Small intestine (tissue), 7 donors: ENCODE measurements around the gene CITED2. TPM values are rescaled to one million over a fixed set of nuclear protein-coding genes. Genes with fewer than 3 reads are reported as not detected.

Experiments
- DNase-seq, 2 donors: peaks; one replicate each; pipeline versions ENCODE4 v3.0.0 to v3.0.0-alpha.2; 2013
- FAIRE-seq: peaks from 2 replicates; lab custom pipeline; 2012; peaks lifted over from hg19 to GRCh38; lab: Jason Lieb, UNC
- H3K27ac ChIP-seq, 3 donors: one replicate each; pipeline ENCODE4 v1.5.1; 2013; ENCODE audit warnings: low read length in 2 of 3, mild to moderate bottlenecking in 2 of 3, control low read depth in 1 of 3, inconsistent platforms in 1 of 3, low read depth in 1 of 3, moderate library complexity in 1 of 3
- H3K27me3 ChIP-seq, 3 donors: one replicate each; pipeline ENCODE4 v1.6.1; 2013; ENCODE audit warnings: low read length in 3 of 3, inconsistent platforms in 1 of 3; ENCODE audit not compliant: control insufficient read depth in 3 of 3, insufficient read depth in 3 of 3
- H3K36me3 ChIP-seq, 3 donors: one replicate each; pipeline ENCODE4 v1.6.1; 2013; ENCODE audit warnings: low read length in 3 of 3, inconsistent platforms in 1 of 3, low read depth in 1 of 3, mild to moderate bottlenecking in 1 of 3, moderate library complexity in 1 of 3; ENCODE audit not compliant: control insufficient read depth in 3 of 3, insufficient read depth in 2 of 3
- H3K4me1 ChIP-seq, 3 donors: one replicate each; pipeline ENCODE4 v1.6.1; 2013; ENCODE audit warnings: low read length in 2 of 3, inconsistent platforms in 1 of 3, low read depth in 1 of 3, mild to moderate bottlenecking in 1 of 3, moderate library complexity in 1 of 3; ENCODE audit not compliant: control insufficient read depth in 3 of 3, insufficient read depth in 2 of 3
- H3K4me3 ChIP-seq, 3 donors: one replicate each; pipeline ENCODE4 v1.5.1; 2013; ENCODE audit warnings: low read length in 3 of 3, control low read depth in 1 of 3, inconsistent platforms in 1 of 3, low read depth in 1 of 3, mild to moderate bottlenecking in 1 of 3, moderate library complexity in 1 of 3
- H3K9me3 ChIP-seq, 2 donors: one replicate each; pipeline ENCODE4 v1.6.1; 2013; ENCODE audit warnings: low read depth in 1 of 2, low read length in 1 of 2; ENCODE audit not compliant: control insufficient read depth in 2 of 2, insufficient read depth in 1 of 2
- WGBS, 3 donors: extraction: QIAGEN DNeasy Blood & Tissue Kit; methylation state at CpG; one replicate each; pipeline ENCODE4 v1.1.7; 2013; 5-methylcytosine and 5-hydroxymethylcytosine counted together
- polyA plus RNA-seq, 4 donors: library from polyadenylated mRNA; stranded (reverse) in 3 of 4; unstranded in 1 of 4; fragments of 200-250 nt in 3 of 4; fragments of 120-200 nt in 1 of 4; gene quantifications; one replicate each; pipeline versions ENCODE4 v1.2.1 to v1.2.3, GENCODE V29; 2013
- donor health status: healthy with polysubstance abuse.
- donor health status: control.
- donor health status: control.
- donor health status: Bipolar disorder and iron deficiency.
- donor health status: healthy.

The CITED2 gene
- polyA plus RNA-seq, 4 donors = 21.1 to 105 (median 31.5) TPM

DNA sequence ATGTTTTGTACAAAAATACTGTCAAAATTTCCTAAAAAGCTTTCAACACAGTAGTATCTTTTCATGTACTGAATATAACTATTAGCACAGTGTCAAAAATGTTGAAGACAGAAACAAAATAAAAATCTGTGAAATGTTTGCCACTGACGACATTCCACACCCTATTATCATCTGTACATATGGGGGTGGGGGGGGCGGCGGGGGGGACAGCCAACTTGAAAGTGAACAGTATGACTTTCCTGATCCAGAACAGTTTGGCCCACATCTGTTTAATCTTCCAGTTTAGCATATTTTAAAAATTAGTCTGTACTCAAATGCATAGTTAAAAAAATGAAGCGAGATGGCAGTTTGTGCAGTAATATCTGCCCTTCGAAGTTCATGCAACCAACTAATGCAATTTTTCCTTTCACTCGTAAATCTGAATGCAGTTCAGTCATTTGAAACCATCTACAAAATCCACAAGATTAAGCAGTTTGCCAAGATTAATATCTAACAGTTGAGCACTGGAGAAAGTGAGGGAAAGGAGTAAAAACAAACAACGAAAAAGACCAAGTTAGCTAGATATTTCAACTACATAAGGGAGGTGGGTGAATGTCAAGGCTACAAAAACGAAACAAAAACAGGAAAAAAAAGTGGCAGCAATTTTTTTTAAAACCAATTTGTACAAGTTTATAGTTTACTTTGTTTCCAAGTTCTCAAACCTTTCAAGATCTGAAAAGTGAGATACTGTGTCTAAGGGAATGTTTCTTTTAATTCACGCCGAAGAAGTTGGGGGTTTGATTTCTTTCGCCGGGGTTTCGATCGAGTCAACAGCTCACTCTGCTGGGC lies 1.9 kb downstream of the CITED2 start:
- Histone ChIP-seq H3K27me3 (no peaks in the 10 kb centered on the region), H3K36me3 (peaks cover 0 to 10% (median 0%) of the 10 kb centered on the region in 3 donors), H3K27ac (peak overlapping the region; percentile 90 to 99 (median 97)), H3K4me3 (peak overlapping the region; percentile 65 to 98 (median 95)), H3K4me1 (peaks cover 0 to 24% (median 3%) of the 10 kb centered on the region in 3 donors), H3K9me3 (no peaks in the 10 kb centered on the region)
- DNase-seq (peak in 1 of 2 donors; percentile 48), FAIRE-seq (no peak)
- 1 to 2% (median 1%) methylated on average over 14 of the region's 14 CpGs for WGBS, 3 donors

DNA sequence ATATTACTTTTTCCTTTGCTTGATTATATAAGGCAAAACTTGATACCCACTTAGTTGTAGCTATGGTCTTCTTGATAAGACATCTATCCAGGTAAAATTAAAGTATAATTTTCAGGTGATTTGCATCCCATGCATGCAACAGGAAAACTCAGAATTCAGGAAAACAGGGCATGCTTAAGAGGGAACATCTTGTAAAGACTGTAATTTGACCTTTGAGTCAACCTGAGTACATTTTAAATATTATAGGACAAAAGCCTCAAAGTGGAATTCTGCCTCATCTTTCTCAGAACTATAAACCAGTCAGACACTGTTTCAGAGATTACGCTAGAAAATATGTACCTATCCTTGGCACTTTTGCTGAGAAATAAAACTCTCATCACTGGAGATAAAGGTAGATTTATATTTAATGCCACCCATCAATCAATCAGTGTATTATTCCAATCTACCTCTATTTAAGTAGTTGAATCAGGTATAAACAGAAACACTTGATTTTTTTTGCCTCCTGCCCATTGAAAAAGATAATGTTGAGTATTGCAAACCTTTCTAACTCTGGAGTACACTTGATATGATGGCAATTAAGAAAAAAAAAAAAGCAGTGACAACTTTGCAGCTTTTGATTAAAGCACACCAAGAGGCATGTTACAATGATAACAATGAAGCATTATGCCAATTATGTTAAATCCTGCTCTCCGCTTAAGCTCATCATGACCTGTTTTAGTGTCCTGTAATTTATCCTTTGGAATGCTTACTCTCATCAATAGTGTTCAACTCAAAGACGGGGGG lies 2.8 kb downstream of the CITED2 start:
- FAIRE-seq = no peak

DNA sequence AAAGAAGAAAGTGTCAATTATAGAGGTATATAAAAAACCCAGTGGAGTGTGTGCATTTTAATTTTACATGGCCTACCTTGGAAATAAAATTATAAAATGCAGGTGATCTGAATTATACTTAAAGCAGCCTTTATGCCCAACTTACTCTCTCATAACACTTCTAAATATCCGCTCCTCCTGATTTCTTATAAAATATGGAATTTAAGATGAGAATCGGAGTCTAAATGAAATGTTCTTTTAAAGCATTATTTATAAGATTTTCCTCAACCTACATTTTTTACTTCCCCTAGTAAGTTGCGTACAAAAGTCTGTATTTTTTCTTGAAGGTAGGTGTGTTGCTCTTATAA lies 3.5 kb downstream of the CITED2 start:
- no peak overlapping the region for H3K4me3 ChIP-seq
- H3K4me1 ChIP-seq = peaks cover 0 to 20% (median 0%) of the 10 kb centered on the region in 3 donors
- no peaks in the 10 kb centered on the region for H3K27me3 ChIP-seq
- FAIRE-seq (no peak), DNase-seq (no peak)
- peak overlapping the region in 1 of 3 donors; percentile 99 for H3K27ac ChIP-seq
- WGBS, 3 donors = 69 to 76% (median 74%) methylated on average over 3 of the region's 3 CpGs
- no peaks in the 10 kb centered on the region for H3K9me3 ChIP-seq
- H3K36me3 ChIP-seq = peaks cover 0 to 10% (median 0%) of the 10 kb centered on the region in 3 donors

More for the DNA sequence above, 2.8 kb downstream of the CITED2 start:
- Histone ChIP-seq H3K27me3 (no peaks in the 10 kb centered on the region), H3K4me3 (peak overlapping the region in 2 of 3 donors; percentile 95 to 98), H3K36me3 (peaks cover 0 to 10% (median 0%) of the 10 kb centered on the region in 3 donors), H3K9me3 (no peaks in the 10 kb centered on the region), H3K27ac (peak overlapping the region in 2 of 3 donors; percentile 22 to 99), H3K4me1 (peaks cover 0 to 21% (median 2%) of the 10 kb centered on the region in 3 donors)
- DNase-seq = no peak
- WGBS, 3 donors = 13 to 44% (median 33%) methylated on average over 3 of the region's 3 CpGs

DNA sequence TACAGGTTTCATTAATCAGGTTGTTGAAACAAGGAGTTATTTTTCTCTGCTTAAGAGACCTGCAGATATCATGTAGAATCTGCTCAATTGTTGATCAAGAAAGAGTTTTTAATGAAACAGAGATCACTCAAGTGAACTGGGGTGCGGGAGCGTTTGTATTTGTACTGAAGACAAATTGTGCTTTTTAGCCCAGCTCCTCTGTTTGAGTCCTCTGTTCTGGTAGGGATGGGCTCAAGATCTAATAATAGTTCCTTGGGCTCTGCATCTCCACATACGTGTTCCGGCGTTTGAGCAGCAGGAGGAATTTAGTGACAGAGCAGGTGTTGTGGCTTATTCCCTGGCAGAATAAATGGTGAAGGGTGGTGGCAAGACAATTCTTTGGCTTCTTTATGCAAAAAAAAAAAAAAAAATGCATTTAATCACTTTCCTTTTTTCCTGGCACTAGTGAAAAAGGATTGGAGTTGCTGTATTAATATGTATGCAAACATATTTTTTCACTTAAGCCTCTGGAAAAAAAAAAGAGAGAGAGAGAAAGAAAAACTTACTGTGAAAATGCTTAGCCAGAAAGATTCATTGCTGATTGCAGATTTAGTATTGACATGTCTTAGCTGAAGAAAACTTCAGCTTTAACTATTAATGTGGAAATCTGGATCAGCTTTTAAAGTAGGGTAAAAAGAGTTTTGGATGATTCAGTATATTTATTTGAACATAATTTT lies 4.0 kb downstream of the CITED2 start:
- 10 to 25% (median 23%) methylated on average over 5 of the region's 5 CpGs for WGBS, 3 donors
- H3K9me3 ChIP-seq = no peaks in the 10 kb centered on the region

DNA sequence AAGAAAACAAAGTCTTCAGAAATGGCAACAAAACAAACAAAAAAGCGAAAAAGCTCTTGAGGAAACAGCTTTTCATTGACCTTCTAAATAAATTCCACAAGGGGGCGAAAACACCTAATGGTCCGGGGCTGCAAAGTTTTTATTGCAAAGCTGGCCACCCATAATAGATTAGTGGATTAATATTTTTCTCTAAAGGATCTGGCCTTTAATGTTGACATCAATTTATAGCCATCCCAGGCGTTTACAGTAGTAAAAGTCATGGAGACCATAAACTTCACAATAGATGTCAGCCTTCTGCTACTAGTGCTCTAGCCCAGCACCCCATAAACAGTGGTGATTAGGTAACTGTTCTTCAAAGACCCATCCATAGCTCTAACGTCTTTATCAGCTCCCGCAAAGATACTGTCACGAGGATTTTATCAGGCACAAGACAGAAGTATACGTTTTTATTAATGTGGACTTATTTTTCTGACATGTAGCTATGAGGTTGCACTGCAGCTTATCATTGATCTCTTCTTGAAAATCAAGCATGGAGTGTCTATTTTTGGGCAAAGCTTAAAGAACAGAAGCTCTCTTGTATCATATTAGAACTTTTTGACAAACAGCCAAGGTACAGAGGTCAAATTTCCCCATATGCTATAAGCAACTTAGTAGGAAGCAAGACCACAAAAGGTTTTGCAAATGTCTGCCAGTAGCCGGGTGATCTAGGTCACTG lies 4.7 kb downstream of the CITED2 start:
- FAIRE-seq (no peak), DNase-seq (peak; percentile 87 to 91)
- peaks cover 0 to 20% (median 0%) of the 10 kb centered on the region in 3 donors for H3K4me1 ChIP-seq
- no peaks in the 10 kb centered on the region for H3K27me3 ChIP-seq
- H3K36me3 ChIP-seq = peaks cover 0 to 10% (median 0%) of the 10 kb centered on the region in 3 donors
- no peaks in the 10 kb centered on the region for H3K9me3 ChIP-seq
- peak overlapping the region in 1 of 3 donors; percentile 8 for H3K4me3 ChIP-seq
- peak overlapping the region; percentile 70 to 99 (median 81) for H3K27ac ChIP-seq
- WGBS, 3 donors = 3 to 12% (median 4%) methylated on average over 9 of the region's 9 CpGs

More for the DNA sequence above, 4.0 kb downstream of the CITED2 start:
- no peaks in the 10 kb centered on the region for H3K27me3 ChIP-seq
- peak overlapping the region in 2 of 3 donors; percentile 0 to 8 for H3K4me3 ChIP-seq
- H3K27ac ChIP-seq = peak overlapping the region; percentile 70 to 99 (median 81)
- H3K36me3 ChIP-seq = peaks cover 0 to 10% (median 0%) of the 10 kb centered on the region in 3 donors
- FAIRE-seq (no peak), DNase-seq (no peak)
- H3K4me1 ChIP-seq = peaks cover 0 to 20% (median 0%) of the 10 kb centered on the region in 3 donors

DNA sequence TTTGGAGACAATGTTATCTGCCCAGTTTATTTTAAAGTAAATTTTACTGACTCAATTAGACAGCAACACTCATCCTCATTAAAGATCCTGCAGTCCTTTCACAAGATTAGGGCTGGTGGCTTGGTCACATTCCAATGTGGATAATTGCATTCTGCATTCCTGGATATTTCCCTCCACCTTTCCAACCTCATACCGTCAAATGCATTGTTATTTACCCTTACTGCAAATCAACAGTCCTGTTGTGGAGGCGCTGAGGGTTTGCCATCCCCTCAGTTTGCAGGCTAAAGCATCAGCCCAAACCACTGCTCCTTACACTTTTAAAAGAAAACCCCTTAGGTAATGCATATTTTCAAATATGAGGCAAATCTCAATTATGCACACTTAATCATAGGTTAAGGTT lies 5.4 kb downstream of the CITED2 start:
- no peak overlapping the region for H3K27ac ChIP-seq
- 39 to 65% (median 56%) methylated on average over 2 of the region's 2 CpGs for WGBS, 3 donors
- H3K4me3 ChIP-seq = no peak overlapping the region
- no peak for FAIRE-seq
- H3K4me1 ChIP-seq = peaks cover 0 to 20% (median 0%) of the 10 kb centered on the region in 3 donors
- no peaks in the 10 kb centered on the region for H3K27me3 ChIP-seq
- no peak for DNase-seq
- peaks cover 0 to 10% (median 0%) of the 10 kb centered on the region in 3 donors for H3K36me3 ChIP-seq
- H3K9me3 ChIP-seq = no peaks in the 10 kb centered on the region

DNA sequence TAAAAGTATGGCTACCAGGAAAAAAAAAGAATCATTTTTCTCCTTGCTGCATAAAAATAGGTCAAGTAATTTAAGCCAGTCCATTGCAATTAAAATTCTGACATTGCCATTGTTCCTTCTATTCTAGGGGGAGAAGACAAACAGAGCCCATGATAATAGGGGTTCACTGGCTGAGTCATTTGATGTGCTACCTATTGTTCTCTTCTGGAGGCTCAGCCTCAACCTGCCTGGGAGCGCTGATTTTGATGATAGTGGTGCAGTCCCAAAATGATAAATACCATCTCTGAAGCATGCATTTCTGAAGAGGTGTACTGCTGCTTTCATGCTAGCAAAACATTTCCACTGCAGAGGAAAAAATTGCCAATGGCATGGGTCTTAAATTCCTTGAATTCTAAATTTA lies 5.8 kb downstream of the CITED2 start:
- H3K36me3 ChIP-seq = peaks cover 0 to 9% (median 0%) of the 10 kb centered on the region in 3 donors
- FAIRE-seq = no peak
- DNase-seq = no peak
- 62 to 85% (median 82%) methylated on average over 1 of the region's 1 CpG for WGBS, 3 donors
- H3K27me3 ChIP-seq = no peaks in the 10 kb centered on the region
- H3K4me1 ChIP-seq = peaks cover 0 to 20% (median 0%) of the 10 kb centered on the region in 3 donors
- H3K9me3 ChIP-seq = no peaks in the 10 kb centered on the region
- no peak overlapping the region for H3K4me3 ChIP-seq
- no peak overlapping the region for H3K27ac ChIP-seq
